Smooth muscle cell of the brain vasculature (primary cell): ENCODE data around the gene TADA3.

ENCODE experiments used
- DNase-seq: peaks from one replicate; pipeline ENCODE4 v3.0.0-alpha.2; 2012; ENCODE audit warnings: low read depth, low spot score

Gene TADA3

DNA sequence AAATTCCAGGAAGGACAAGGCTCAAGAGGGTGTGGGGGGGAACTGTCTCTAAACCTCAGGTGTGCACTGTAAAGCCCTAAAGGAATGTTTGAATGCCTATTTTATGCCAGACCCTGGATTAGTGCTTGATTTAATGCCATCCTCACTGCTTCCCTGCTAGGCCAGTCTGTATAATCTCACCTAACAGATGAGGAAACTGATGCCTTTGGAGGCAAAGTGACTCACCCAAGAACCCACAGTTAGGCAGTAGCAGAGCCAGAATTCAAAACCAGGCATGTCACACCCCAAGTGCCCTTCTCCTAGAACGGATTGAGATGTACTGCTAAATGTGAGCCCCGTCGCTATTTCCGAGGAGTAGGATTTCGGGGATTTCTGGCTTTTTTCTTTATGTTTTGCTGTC is 30.4 kb downstream of the TADA3 start:
- no peak for DNase-seq

DNA sequence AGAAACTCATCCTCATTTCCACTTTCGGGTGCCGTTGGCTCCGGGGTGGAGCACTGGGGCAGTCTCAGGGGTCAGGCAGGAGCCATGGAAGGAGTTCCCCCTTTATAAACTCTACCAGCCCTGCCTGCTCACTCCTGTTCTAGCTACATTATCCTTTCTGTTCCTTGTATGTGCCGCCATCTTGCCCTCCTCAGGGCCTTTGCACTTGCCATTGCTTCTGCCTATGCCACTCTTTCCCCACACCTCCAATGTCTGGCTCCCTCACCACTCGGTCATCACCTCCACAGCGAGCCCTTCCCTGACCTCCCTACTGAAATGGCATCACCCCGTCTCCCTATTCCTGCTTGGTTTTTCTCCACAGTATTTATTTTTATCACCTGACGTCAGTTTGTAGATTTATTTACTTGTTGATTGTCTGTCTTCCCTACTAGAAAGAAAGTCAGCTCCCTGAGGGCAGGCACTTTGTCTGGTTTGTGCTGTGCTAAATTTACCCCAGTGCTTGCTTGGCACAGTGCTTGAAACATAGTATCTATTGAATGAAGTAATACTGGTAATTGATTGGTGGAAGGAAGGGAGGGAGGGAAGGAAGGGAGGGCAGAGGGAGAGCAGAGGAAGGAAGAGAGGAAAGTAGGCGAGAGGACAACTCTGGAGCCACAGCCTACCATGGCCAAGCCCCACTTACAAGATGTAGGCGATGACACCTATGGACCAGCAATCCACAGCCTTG is 31.3 kb downstream of the TADA3 start:
- DNase-seq: no peak

DNA sequence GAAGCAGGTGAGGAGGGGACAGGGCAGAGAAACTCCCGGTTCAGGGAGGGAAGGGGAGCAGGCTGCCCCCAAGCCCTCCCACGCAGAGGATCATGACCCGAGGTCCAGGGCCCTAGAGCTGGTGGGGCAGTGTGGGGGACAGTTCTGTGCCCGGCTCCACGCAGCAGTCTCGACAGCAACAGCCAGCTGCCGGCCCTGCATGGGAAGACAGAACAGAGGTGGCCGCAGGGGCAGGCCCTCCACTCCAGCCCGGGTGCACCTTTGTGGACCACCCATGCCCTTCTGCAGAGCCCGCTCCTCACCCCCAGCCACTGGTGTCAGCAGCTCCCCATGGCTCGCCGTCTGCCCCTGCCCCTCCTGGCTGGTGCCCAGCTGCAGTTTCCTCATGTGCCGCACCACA is 34.8 kb downstream of the TADA3 start:
- DNase-seq: no peak

GRCh38 chr3:9754678-9755077 is 37.6 kb downstream of the TADA3 start:
- DNase-seq: no peak

DNA sequence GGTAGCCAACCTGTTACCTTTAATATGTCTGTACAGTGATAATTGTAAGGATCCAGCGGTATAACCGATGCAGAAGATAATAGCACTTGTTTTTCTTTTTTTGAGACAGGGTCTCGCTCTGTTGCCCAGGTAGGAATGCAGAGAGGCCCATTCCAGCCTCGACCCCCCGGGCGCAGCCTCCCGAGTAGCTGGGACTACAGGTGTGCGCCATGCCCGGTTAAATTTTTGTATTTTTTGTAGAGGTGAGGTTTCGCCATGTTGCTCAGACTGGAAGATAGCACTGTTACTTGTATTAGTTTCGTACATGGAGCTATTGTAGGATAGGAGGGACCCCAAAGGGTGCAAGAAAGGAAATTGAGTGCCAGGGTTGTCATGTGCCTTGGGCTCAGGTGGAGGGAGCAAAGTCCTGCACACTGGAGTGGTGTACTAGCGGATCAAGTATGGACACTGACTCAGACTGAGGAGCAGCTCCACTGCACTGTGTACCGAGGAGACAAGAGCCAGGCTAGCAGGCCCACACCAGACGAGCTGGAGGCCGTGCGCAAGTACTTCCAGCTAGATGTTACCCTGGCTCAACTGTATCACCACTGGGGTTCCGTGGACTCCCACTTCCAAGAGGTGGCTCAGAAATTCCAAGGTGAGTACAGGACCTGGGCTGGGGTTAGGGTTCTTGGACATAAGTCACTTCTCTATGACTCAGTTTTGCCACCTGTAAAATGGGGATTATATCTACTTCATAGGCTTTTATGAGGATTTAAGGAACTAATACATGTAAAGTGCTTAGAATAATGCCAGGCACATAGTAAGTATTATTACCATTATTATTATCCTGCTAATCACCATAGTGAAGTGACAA is 41.5 kb downstream of the TADA3 start:
- DNase-seq: no peak

- DNase-seq: peak; percentile 97
These were observed 42.4 kb downstream of the TADA3 start, which contains the start of gene OGG1 for GRCh38 chr3:9749645-9750555. Gene OGG1 (plus strand): TSS chr3:9749952. CDS start chr3:9750287, 335 bp downstream.

DNA sequence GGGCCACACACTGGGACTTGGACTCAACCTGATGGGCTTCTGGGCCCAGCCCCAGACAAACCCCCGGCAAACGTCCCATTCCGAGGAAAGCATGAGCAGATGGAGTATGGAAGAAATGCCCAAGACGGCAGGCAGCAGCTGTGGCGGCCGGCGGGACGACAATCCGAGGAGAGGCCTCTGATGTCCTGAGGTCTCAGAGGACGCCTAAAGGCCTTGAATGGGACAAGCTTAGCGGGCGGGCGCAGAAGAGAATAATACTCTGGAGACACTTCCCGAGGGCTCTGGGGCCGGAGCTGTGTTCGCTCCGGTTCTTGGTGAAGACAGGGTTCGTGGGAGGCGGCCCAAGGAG is 43.0 kb downstream of the TADA3 start:
- DNase-seq: no peak

- no peak for DNase-seq
These were observed 44.2 kb downstream of the TADA3 start for GRCh38 chr3:9748031-9748430.

DNA sequence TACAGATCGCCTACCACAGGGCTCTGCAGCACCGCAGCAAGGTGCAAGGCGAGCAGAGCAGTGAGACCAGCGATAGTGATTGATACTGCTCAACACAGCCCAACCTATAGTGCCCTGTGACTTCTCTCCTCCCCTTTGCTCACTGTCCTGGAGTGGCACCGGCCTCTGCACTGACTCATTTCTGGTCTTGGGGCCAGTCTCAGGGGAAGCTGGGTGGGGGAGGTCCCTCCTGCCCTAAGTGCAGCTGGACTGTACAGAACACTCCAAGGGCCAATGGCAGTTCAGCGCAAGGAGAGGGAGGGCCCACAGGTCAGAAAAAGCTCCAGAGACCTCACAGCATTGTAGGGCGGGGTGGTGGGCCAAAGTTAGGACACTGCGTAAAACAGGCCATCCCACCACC is 45.0 kb downstream of the TADA3 start:
- DNase-seq: no peak

GRCh38 chr3:9746330-9746729 is 45.9 kb downstream of the TADA3 start:
- peak; percentile 32 for DNase-seq

DNA sequence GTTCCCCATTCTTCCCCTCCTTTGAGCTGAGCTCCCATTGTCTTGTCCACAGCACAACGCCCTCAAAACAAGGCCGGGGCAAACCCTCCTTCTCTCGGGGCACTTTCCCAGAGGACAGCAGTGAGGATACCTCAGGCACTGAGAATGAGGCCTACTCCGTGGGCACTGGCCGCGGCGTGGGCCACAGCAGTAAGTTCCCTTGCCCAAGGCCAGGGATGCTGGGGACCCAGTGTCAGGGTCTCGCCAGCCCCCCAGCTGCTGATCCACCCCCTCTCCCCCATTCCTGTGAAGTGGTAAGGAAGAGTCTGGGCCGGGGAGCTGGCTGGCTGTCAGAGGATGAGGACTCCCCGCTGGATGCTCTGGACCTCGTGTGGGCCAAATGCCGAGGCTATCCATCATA is 46.8 kb downstream of the TADA3 start:
- no peak for DNase-seq

- DNase-seq: no peak
These were observed 48.1 kb downstream of the TADA3 start for GRCh38 chr3:9744162-9744561.

DNA sequence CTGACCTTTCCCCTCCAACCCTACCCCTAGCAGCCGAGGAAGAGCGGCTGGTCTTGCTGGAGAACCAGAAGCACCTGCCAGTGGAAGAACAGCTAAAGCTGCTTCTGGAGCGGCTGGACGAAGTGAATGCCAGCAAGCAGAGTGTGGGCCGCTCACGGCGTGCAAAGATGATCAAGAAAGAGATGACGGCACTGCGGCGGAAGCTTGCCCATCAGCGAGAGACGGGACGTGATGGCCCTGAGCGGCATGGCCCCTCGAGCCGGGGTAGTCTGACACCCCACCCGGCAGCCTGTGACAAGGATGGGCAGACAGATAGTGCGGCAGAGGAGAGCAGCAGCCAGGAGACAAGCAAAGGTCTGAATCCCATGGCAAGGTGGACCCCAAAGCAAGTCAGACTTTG is 48.7 kb downstream of the TADA3 start:
- DNase-seq: no peak

GRCh38 chr3:9742560-9742959 is 49.7 kb downstream of the TADA3 start:
- DNase-seq: no peak

- DNase-seq: no peak
These were observed 53.1 kb downstream of the TADA3 start for GRCh38 chr3:9739181-9739580.

GRCh38 chr3:9736831-9737230 is 55.4 kb downstream of the TADA3 start:
- no peak for DNase-seq

- DNase-seq: no peak
These were observed 59.5 kb downstream of the TADA3 start for GRCh38 chr3:9732740-9733115.

- DNase-seq: no peak
These were observed 60.1 kb downstream of the TADA3 start for GRCh38 chr3:9732080-9732739.

DNA sequence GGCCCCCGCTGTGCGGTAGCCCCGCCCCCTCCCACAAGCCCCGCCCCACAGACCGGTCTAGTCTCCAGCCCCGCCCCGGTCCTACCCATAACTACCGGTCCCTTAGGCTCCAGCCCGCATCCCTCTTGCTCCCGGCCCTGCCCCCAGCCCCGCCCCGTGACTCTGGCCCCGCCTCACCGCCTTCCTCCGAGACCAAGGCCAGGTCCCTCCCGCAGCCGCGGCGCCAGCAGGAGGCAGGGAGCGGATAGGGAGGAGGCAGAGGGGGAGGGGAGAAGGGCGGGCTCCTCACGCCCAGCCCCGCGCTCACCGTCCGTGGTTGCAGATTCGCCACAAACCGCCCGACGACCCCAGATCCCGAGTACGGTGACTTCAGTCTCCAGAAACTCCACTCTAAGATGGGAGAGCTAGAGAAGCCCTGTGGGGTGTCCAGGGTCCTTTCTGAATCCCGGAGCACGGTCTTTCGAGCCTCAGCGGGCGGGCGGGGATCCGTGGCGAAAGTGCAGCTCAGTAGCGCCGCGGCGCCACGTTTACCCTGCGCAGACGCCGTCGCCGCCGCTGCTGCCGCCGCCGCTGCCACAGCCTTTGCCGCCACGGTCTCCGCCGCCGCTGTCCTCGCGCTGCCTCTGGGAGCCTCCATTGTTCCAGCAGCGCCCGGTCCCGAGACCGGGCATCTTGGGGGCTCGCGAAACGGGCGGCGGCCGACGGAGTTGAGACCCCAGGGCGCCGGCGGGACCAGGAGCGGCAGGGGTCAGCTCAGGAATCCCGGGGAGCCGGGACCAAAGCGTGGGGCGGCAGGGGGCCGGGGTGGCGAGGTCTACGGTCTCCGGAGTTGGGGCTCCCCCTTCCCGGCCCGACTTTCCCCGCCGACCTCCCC is 60.8 kb downstream of the TADA3 start, which contains the start of gene BRPF1:
TSS of gene BRPF1 (plus strand) at position 530 of the 874 bp plus-strand sequence. CDS start 2,406 bp downstream, outside the sequence.
- peak; percentile 99 for DNase-seq

GRCh38 chr3:9730657-9731205 is 61.5 kb downstream of the TADA3 start:
- no peak for DNase-seq
